Esophagus (tissue), 2 donors: ENCODE measurements around the gene TMCC3. TPM values are rescaled to one million over a fixed set of nuclear protein-coding genes. Genes with fewer than 3 reads are reported as not detected.
A peak's percentile ranks its signal among the peaks of the same experiment; 100 is the strongest.
"Not testable (repeated sequence)": the region's sequence is repeated elsewhere in the genome, so short reads cannot be mapped to it uniquely, and the experiment has no call there.

Source experiments
- H3K27ac ChIP-seq, 2 donors: one replicate each; pipeline ENCODE4 v1.5.1; 2013; ENCODE audit warnings: low read depth in 2 of 2, mild to moderate bottlenecking in 2 of 2, inconsistent platforms in 1 of 2, low read length in 1 of 2, moderate library complexity in 1 of 2
- H3K27me3 ChIP-seq, 2 donors: one replicate each; pipeline ENCODE4 v1.6.1; 2013; ENCODE audit warnings: low read length in 2 of 2, control low read depth in 1 of 2, mild to moderate bottlenecking in 1 of 2; ENCODE audit not compliant: insufficient read depth in 2 of 2, control insufficient read depth in 1 of 2
- H3K36me3 ChIP-seq, 2 donors: one replicate each; pipeline ENCODE4 v1.6.1; 2013; ENCODE audit warnings: low read length in 1 of 2; ENCODE audit not compliant: control insufficient read depth in 2 of 2, insufficient read depth in 2 of 2
- H3K4me1 ChIP-seq, 2 donors: one replicate each; pipeline ENCODE4 v1.6.1; 2013; ENCODE audit warnings: low read length in 1 of 2; ENCODE audit not compliant: control insufficient read depth in 2 of 2, insufficient read depth in 2 of 2
- H3K4me3 ChIP-seq, 2 donors: one replicate each; pipeline ENCODE4 v1.5.1; 2013; ENCODE audit warnings: low read length in 2 of 2, mild to moderate bottlenecking in 2 of 2, low read depth in 1 of 2, moderate library complexity in 1 of 2
- H3K9me3 ChIP-seq, 2 donors: one replicate each; pipeline ENCODE4 v1.6.1; 2013; ENCODE audit warnings: mild to moderate bottlenecking in 2 of 2, low read depth in 1 of 2, low read length in 1 of 2, moderate library complexity in 1 of 2; ENCODE audit not compliant: control insufficient read depth in 2 of 2, insufficient read depth in 1 of 2
- WGBS, 2 donors: extraction: QIAGEN DNeasy Blood & Tissue Kit; methylation state at CpG; one replicate each; pipeline ENCODE4 v1.1.7; 2013; 5-methylcytosine and 5-hydroxymethylcytosine counted together
- polyA plus RNA-seq, 2 donors: library from polyadenylated mRNA; stranded (reverse); fragments of 200-250 nt; gene quantifications; one replicate each; pipeline ENCODE4 v1.2.3, GENCODE V29; 2013
- donor health status: healthy with polysubstance abuse.
- donor health status: Bipolar disorder and iron deficiency.

The TMCC3 gene
- polyA plus RNA-seq, 2 donors = 2.5 to 3.0 TPM

GRCh38 chr12:94597268-94597667 lies 53.1 kb downstream of the TMCC3 start:
- H3K27ac ChIP-seq = peak overlapping the region in 1 of 2 donors; percentile 59
- H3K4me1 ChIP-seq = no peaks in the 10 kb centered on the region
- no peak overlapping the region for H3K4me3 ChIP-seq
- WGBS, 2 donors = 65 to 73% methylated on average over 5 of the region's 5 CpGs
- H3K36me3 ChIP-seq = no peaks in the 10 kb centered on the region
- H3K9me3 ChIP-seq = no peaks in the 10 kb centered on the region
- no peaks in the 10 kb centered on the region for H3K27me3 ChIP-seq

- H3K9me3 ChIP-seq = no peaks in the 10 kb centered on the region
- peak overlapping the region in 1 of 2 donors; percentile 59 for H3K27ac ChIP-seq
- no peak overlapping the region for H3K4me3 ChIP-seq
- WGBS, 2 donors = 59 to 69% methylated on average over 2 of the region's 2 CpGs
- H3K4me1 ChIP-seq = no peaks in the 10 kb centered on the region
- no peaks in the 10 kb centered on the region for H3K36me3 ChIP-seq
- H3K27me3 ChIP-seq = no peaks in the 10 kb centered on the region
These were observed 53.8 kb downstream of the TMCC3 start for GRCh38 chr12:94596596-94596995.

GRCh38 chr12:94595152-94595551 lies 55.2 kb downstream of the TMCC3 start:
- no peak overlapping the region for H3K4me3 ChIP-seq
- no peaks in the 10 kb centered on the region for H3K36me3 ChIP-seq
- H3K9me3 ChIP-seq = no peaks in the 10 kb centered on the region
- no peaks in the 10 kb centered on the region for H3K4me1 ChIP-seq
- no peaks in the 10 kb centered on the region for H3K27me3 ChIP-seq
- WGBS, 2 donors = 82 to 84% methylated on average over 3 of the region's 3 CpGs
- no peak overlapping the region for H3K27ac ChIP-seq

GRCh38 chr12:94594443-94594825 lies 55.9 kb downstream of the TMCC3 start:
- no peak overlapping the region for H3K4me3 ChIP-seq
- H3K27me3 ChIP-seq = no peaks in the 10 kb centered on the region
- no peaks in the 10 kb centered on the region for H3K9me3 ChIP-seq
- H3K4me1 ChIP-seq = no peaks in the 10 kb centered on the region
- 49 to 60% methylated on average over 3 of the region's 3 CpGs for WGBS, 2 donors
- no peaks in the 10 kb centered on the region for H3K36me3 ChIP-seq
- no peak overlapping the region for H3K27ac ChIP-seq

- Histone ChIP-seq H3K36me3 (no peaks in the 10 kb centered on the region), H3K27me3 (no peaks in the 10 kb centered on the region), H3K4me1 (peaks cover 0 to 2% of the 10 kb centered on the region in 2 donors), H3K27ac (no peak overlapping the region), H3K4me3 (no peak overlapping the region), H3K9me3 (no peaks in the 10 kb centered on the region)
- 64 to 70% methylated on average over 4 of the region's 4 CpGs for WGBS, 2 donors
These were observed 56.4 kb downstream of the TMCC3 start for GRCh38 chr12:94593822-94594442.

GRCh38 chr12:94592723-94593122 lies 57.6 kb downstream of the TMCC3 start:
- H3K27me3 ChIP-seq, H3K4me1 ChIP-seq, H3K27ac ChIP-seq, H3K36me3 ChIP-seq, H3K9me3 ChIP-seq, H3K4me3 ChIP-seq: not testable (repeated sequence)
- WGBS, 2 donors = 91 to 94% methylated on average over 9 of the region's 9 CpGs

- Histone ChIP-seq H3K27me3 (no peaks in the 10 kb centered on the region), H3K9me3 (no peaks in the 10 kb centered on the region), H3K36me3 (no peaks in the 10 kb centered on the region), H3K4me1 (peaks cover 0 to 2% of the 10 kb centered on the region in 2 donors), H3K4me3 (no peak overlapping the region), H3K27ac (peak overlapping the region in 1 of 2 donors; percentile 14)
- 42 to 55% methylated on average over 6 of the region's 6 CpGs for WGBS, 2 donors
These were observed 58.3 kb downstream of the TMCC3 start for GRCh38 chr12:94592080-94592479.

GRCh38 chr12:94590428-94590827 lies 59.9 kb downstream of the TMCC3 start:
- 87 to 93% methylated on average over 8 of the region's 8 CpGs for WGBS, 2 donors
- H3K27ac ChIP-seq = no peak overlapping the region
- no peaks in the 10 kb centered on the region for H3K9me3 ChIP-seq
- no peaks in the 10 kb centered on the region for H3K36me3 ChIP-seq
- peaks cover 0 to 7% of the 10 kb centered on the region in 2 donors for H3K4me1 ChIP-seq
- no peaks in the 10 kb centered on the region for H3K27me3 ChIP-seq
- no peak overlapping the region for H3K4me3 ChIP-seq

GRCh38 chr12:94589591-94590001 lies 60.8 kb downstream of the TMCC3 start:
- H3K27me3 ChIP-seq = no peaks in the 10 kb centered on the region
- H3K9me3 ChIP-seq = no peaks in the 10 kb centered on the region
- no peaks in the 10 kb centered on the region for H3K36me3 ChIP-seq
- H3K4me3 ChIP-seq = no peak overlapping the region
- H3K27ac ChIP-seq = peak overlapping the region in 1 of 2 donors; percentile 27
- 56 to 72% methylated on average over 5 of the region's 5 CpGs for WGBS, 2 donors
- H3K4me1 ChIP-seq = peaks cover 0 to 7% of the 10 kb centered on the region in 2 donors

GRCh38 chr12:94588346-94588745 lies 62.0 kb downstream of the TMCC3 start:
- 69 to 83% methylated on average over 4 of the region's 4 CpGs for WGBS, 2 donors
- H3K27ac ChIP-seq = peak overlapping the region; percentile 22 to 56
- H3K4me3 ChIP-seq = no peak overlapping the region
- peaks cover 0 to 7% of the 10 kb centered on the region in 2 donors for H3K4me1 ChIP-seq
- no peaks in the 10 kb centered on the region for H3K36me3 ChIP-seq
- no peaks in the 10 kb centered on the region for H3K27me3 ChIP-seq
- H3K9me3 ChIP-seq = no peaks in the 10 kb centered on the region
